ENCODE measurements around the gene F2RL1.
"Not testable (repeated sequence)": the region's sequence is repeated elsewhere in the genome, so short reads cannot be mapped to it uniquely, and the experiment has no call there.

F2RL1 gene

DNA sequence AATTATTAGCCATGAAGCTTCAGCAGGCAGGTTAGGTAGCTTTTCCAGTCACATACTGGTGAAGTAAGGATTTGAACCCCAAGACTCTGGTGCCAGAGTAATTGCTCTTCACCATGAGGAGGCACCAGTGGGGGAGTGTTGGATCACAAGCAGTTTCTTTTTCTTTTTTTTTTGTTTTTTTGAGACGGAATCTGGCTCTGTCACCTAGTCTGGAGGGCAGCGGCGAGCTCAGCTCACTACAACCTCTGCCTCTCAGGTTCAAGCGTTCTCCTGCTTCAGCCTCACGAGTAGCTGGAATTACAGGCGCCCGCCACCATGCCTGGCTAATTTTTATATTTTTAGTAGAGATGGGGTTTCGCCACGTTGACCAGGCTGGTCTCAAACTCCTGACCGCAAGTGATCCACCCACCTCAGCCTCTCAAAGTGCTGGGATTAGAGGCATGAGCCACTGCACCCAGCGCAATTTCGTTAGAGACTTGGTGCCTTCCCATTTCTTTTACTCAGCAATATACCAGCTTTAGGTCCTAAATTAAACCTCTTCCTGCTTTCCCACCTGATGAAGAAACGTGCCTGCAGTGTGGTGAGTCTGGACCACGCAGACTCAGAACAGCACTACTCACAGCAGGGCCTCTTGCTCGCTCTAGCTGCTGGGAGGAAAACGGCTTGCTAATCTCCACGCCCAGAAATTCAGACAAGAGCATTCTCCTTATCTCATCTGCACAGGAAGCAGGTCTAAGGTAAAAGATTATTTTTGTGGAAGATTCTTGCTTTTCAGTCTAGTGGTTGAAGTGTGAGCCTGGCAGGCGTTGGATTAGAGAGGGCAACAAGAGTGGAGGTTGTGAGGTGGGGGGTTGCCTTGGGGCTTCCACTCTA is 30.8 kb downstream of the F2RL1 start, which contains the start of gene S100Z:
Gene S100Z, plus strand, starts transcription at position 596 of the 873 bp plus-strand sequence. CDS start 25,346 bp downstream, outside the sequence.
- DNase-seq (ENCODE audit: low spot score), result no peak

DNA sequence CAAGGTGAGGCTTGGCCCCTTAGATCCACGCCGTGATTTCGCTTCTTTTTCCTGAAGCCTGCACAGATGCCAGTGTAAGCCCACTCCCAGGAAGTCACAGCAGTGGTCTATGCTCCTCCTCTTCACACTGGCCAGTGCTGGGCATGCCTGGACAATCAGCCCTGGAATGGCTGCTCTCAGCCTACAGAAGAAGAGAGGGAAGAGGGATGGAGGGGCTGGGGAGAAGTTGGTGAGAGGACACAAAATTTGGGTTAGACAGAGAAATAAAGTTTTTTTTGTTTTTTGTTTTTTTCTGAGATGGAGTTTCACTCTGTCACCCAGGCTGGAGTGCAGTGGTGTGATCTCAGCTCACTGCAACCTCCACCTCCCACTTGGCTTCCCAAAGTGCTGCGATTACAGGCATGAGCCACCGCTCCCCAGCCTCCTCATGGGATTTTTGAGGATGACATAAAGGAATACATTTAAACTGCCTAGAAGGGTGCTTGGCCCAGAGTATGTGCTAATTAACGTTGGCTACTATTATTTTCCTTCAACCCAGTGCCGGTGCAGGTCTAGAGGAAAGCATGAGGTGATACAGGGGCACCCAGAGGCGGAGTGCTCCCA is 31.8 kb downstream of the F2RL1 start:
- DNase-seq (ENCODE audit: low spot score), result no peak

DNA sequence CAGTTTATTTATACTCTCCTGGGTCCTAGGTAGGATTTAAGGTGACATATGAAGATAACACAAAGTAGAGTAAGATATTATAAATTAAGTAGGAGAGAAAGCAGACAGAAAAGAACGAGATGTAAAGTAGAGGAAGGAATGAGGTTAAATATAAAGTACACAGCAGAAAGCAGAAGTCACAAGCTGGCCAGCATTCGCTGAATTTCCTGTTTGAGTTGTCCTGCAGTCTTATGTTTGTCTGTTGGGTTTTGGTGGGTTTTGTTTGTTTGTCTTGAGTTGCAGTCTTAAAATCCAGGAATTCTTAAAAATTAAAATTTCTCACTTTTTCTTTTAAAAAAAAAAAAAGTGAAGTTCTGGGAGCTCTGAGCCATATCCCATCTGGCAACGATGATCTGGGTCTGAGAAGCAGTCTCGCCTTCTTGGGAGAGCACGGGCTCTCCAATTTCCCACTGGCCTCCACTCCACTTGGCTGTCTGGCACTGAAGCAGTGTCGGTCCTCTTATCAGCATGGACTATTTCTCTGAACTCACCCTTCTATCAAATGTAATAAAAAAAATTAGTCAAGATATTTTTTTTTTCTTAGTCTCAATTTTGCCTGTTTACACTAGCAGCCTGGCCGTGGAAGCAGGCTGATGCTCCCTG is 33.0 kb downstream of the F2RL1 start:
- no peak for DNase-seq (ENCODE audit: low spot score)

DNA sequence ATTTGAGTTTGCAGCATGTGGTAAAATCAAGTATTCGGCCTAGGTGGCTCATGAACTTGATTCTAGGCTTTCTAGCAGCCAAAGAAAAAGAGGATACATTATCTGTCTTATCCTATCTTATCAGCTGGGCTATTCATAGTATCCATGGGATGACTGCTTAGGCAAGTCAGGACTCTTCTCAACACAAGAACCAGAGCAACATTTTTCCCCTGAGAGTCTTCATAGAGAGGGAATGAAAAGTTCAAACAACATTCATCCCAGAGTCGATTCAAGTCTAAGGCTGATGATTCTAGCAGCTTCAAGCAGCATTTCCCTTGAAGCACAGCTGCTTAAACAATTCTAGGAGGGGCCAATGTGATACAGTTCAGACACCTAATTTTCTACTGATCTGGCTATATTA is 33.9 kb downstream of the F2RL1 start:
- no peak for DNase-seq (ENCODE audit: low spot score)

DNA sequence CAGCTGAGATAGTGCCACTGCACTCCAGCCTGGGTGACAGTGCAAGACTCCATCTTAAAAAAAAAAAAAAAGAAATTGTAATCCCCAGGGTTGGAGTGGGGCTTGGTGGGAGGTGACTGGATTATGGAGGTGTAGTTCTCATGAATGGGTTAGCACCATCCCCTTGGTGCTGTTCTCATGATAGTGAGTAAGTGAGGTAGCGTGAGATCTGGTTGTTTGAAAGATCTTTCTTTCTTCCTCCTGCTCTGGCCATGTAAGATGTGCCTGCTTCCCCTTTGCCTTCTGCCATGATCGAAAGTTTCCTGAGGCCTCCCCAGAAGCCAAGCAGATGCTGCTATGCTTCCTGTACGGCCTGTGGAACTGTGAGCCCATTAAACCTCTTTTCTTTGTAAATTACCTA is 34.9 kb downstream of the F2RL1 start:
- DNase-seq (ENCODE audit: low spot score), result not testable (repeated sequence)

DNA sequence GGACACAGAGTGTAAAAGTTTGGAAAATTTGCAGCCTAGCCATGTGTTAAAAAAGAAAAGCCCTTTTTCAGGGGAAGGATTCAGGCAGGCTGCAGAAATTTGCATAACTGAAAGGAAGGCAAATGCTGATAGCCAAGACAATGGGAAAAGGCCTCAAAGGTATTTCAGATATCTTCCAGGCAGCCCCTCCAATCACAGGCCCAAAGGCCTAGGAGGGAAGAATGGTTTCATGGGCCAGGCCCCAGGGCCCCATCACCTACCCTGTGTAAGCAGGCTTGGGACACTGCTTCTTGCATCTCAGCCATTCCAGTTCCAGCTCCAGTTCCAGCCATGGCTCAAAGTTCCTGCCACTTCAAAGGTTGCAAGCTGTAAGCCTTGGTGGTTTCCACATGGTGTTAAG is 35.8 kb downstream of the F2RL1 start:
- DNase-seq (ENCODE audit: low spot score), result no peak

DNA sequence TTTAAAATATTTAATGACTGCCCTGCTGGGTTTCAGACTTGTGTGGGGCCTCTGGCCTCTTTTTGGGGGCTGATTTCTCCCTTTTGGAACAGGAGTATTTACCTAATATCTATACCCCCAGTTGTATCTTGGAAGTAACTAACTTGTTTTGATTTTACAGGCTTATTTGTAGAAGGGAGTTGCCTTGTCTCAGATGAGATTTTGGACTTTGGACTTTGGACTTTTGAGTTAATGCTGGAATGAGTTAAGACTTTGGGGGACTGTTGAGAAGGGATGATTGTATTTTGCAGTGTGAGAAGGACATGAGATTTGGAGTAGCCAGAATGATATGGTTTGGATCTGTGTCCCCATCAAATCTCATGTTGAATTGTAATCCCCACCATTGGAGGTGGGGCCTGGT is 36.7 kb downstream of the F2RL1 start:
- DNase-seq (ENCODE audit: low spot score), result not testable (repeated sequence)

DNA sequence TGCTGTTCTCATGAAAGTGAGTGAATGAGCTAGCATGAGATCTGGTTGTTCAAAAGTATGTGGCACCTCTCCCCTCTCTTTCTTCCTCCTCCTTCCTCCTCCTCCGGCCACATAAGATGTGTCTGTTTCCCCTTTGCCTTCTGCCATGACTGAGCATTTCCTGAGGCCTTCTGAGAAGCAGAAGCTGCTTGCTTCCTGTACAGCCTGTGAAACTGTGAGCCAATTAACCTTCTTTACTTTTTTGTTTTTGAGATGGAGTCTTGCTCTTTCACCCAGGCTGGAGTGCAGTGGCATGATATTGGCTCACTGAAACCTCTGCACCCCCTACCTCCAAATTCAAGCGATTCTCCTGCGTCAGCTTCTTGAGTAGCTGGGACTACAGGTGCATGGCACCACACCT is 37.1 kb downstream of the F2RL1 start:
- DNase-seq (ENCODE audit: low spot score), result no peak

DNA sequence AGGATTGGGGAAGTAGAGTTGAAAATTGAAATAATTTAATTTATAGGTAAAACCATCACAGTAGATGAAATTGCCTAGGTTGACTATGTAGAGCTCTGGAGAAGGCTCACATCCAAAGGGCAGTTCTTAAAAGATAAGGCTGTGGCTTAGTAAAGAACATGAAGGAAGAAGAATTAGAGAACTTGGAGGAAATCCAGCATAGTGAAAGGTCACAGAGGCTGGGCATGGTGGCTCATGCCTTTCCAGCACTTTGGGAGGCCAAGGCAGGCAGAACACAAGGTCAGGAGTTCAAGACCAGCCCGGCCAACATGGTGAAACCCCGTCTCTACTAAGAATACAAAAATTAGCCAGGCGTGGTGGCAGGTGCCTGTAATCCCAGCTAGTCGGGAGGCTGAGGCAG is 38.0 kb downstream of the F2RL1 start:
- DNase-seq (ENCODE audit: low spot score), result not testable (repeated sequence)

DNA sequence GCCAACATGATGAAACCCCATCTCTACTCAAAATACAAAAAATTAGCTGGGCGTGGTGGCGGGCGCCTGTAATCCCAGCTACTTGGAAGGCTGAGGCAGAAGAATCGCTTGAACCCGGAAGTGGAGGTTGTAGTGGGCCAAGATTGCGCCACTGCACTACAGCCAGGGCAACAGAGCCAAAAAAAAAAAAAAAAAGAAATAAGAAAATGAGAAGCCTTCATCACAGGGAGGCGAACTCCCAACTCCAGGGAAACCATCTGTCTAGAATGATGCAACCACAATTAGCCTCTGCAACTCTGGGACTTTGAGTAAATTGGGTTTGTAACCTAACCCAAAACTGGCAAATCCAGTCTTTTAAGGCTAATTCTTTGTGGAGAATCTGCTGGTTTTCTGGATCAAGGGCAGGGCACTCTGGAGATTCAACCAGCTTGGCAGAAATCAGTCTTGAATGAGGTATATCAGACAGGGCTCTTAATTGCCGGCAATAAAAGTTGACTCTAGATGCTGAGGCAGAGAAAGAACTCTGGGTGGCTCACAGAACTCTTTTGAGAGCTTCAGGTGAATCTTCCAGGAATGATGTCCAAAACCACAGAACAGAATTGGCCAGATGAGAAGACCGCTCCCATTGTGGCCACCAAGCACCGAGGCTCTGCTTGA is 40.9 kb downstream of the F2RL1 start:
- DNase-seq (ENCODE audit: low spot score), result no peak

DNA sequence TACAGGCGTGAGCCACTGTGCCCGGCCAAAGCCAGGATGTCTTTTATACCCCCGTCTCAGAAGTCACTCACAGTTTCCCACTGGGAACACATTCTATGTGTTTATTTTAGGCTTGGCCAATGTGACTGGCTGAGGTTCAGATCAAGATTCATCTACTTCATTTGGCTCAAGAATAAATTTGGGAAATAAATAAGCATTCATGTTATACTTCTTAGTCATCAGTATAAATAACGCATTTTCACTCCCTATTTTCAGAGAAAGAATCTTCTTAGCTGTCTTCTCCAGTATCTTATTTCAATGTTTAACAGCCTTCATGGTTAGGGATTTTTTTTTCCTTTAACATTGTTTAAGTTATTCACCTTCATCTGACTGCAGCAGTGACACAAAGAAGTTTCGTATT is 42.8 kb downstream of the F2RL1 start:
- peak; percentile 21 for DNase-seq (ENCODE audit: low spot score)

DNA sequence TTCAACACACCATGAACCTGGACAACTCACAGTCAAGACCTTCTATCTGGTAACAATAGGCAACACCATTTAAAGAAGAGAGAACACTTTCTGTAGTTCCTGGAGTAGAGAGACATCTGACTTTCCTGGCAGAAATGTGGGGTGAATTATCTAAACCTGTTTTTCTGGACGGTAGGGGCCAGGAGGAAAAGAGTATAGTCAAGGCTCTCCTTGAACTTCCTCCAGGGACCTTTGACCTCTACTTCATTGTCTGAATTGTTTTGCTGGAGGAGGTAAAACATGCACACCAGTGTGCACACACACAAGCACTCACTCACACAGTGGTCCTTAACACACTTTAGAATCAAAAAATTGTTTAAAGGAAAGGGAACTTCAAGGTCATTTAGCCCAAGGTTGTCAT is 44.2 kb downstream of the F2RL1 start:
- DNase-seq (ENCODE audit: low spot score), result no peak

DNA sequence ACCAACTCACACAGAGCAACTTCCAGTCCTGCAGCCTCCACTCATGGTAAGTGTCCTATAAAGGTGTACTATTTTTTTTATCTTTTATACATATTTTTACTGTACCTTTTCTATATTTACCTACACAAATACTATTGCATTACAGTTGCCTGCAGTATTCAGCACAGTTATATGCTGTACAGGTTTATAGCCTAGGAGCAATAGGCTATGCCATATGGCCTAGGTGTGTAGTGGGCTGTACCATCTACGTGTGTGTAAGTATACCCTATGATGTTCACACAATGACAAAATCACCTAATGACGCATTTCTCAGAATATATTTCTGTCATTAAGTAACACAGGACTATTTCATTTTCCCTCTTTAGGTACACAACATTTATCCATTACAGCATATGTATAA is 47.7 kb downstream of the F2RL1 start:
- DNase-seq (ENCODE audit: low spot score), result no peak

DNA sequence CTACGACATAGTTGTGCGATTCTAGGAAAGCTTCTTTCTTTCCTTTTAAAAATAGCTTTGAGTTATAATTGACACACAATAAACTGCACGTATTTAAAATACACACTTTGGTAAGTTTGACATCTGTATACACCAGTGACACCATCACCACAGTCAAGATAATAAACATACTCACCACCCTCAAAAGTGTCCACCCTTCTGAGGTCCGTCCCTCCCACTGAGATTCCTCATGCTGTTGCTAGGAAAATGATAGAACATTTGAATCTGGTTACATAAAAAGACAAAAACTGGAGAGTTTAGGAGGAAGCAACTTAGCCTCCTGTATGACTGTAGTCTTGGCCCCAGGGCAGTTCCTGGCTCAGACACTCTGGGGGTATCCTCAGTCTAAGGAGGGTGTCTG is 48.2 kb downstream of the F2RL1 start:
- DNase-seq (ENCODE audit: low spot score), result peak; percentile 23

DNA sequence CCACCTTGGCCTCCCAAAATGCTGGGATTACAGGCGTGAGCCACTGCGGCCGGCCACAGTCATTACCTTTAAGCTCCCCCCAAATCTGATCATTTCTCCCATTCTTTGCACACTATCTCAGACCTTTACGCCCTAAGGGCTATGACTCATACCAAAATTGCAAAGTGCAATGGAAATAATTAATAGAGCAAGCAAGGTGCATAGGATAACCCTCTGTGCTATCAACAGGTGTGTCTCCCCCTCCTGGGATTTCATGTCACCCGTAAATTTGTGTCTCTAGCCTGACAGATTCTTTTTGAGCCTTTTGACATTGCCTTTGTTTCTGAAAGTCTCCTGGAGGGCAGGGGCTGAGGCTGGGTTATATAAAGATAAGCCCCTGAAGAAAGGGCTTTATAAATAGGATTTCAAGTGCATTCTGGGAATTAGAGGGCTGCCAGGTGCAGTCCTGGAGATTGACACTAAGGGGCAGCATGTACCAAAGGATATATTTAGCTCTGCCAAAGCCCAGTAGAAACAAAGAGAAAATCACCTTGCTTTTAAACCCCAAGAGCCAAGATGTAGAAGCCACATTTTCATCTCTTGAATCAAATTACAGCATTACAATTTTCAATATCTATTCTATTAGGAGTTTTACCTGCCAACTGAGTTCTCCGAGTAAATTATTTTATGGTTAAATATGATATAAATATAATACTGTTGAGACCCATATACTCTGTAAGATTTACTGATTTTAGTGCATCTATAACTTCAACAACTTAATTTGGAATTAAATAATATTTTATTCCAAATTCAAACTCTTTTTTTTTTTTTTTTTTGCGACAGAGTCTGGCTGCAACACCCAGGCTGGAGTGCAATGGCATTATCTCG is 49.2 kb downstream of the F2RL1 start:
- DNase-seq (ENCODE audit: low spot score), result peak; percentile 70

DNA sequence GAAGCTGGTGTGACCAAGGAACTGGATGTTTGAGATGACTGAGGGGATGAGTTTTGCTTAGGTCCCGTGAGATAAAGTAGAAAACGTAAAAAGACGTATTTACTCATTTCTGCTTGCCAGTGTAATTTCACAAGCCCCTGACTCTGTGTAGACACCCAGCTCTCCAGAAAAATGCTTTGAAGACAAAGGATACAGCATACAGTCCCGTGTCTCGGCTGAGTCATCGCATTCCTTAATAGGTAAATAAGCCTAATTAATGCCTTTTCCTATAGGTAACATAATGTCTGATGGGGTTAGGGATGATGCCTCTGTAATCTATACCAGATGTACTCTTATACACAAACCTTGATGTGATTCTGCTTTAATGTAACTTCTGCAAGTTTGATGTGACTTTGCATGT is 51.2 kb downstream of the F2RL1 start:
- no peak for DNase-seq (ENCODE audit: low spot score)

DNA sequence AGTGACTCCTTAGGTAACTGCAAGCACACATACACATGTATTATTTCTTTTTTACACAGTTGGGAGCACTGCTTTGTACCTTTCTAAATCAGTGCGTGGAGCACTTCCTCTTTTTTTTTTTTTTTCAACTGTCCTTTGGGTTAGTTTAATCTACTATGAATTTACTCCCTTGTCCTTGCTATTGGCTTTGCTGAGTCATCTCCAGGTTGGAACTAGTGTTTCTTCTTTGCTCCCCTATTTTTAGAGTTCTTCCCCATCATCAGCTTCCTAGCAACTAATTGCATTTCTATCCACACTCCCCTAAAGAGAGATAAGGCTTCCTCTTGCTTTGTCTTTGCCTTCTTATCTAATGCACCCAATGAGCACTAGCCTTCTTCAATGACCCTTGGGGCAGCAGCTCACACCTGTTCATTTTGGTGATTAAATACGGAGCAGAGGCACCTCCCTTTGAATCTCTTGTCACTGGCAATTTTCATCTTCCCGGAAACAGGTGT is 55.3 kb downstream of the F2RL1 start:
- DNase-seq (ENCODE audit: low spot score), result no peak

Data from AG08396 (cell line).